ENCODE measurements around the gene DSEL.

DSEL gene

GRCh38 chr18:67500522-67501205 is 15.9 kb downstream of the DSEL start:
- DNase-seq (ENCODE audit: low spot score), result no peak

GRCh38 chr18:67496469-67496868 is 20.1 kb downstream of the DSEL start:
- no peak for DNase-seq (ENCODE audit: low spot score)

- no peak for DNase-seq (ENCODE audit: low spot score)
Observed at GRCh38 chr18:67486534-67486933, 30.0 kb downstream of the DSEL start.

GRCh38 chr18:67485655-67486054 is 30.9 kb downstream of the DSEL start:
- no peak for DNase-seq (ENCODE audit: low spot score)

GRCh38 chr18:67484458-67484857 is 32.1 kb downstream of the DSEL start:
- no peak for DNase-seq (ENCODE audit: low spot score)

GRCh38 chr18:67483952-67484351 is 32.6 kb downstream of the DSEL start:
- DNase-seq (ENCODE audit: low spot score), result no peak

GRCh38 chr18:67483237-67483636 is 33.3 kb downstream of the DSEL start:
- DNase-seq (ENCODE audit: low spot score), result no peak

- no peak for DNase-seq (ENCODE audit: low spot score)
Observed at GRCh38 chr18:67478249-67478648, 38.3 kb downstream of the DSEL start.

- no peak for DNase-seq (ENCODE audit: low spot score)
Observed at GRCh38 chr18:67477522-67477921, 39.0 kb downstream of the DSEL start.

GRCh38 chr18:67476585-67476984 is 39.9 kb downstream of the DSEL start:
- no peak for DNase-seq (ENCODE audit: low spot score)

- no peak for DNase-seq (ENCODE audit: low spot score)
Observed at GRCh38 chr18:67475673-67476072, 40.8 kb downstream of the DSEL start.

- DNase-seq (ENCODE audit: low spot score), result no peak
Observed at GRCh38 chr18:67468038-67468437, 48.5 kb downstream of the DSEL start.

GRCh38 chr18:67467188-67467587 is 49.3 kb downstream of the DSEL start:
- no peak for DNase-seq (ENCODE audit: low spot score)

GRCh38 chr18:67464499-67464898 is 52.0 kb downstream of the DSEL start:
- no peak for DNase-seq (ENCODE audit: low spot score)

- no peak for DNase-seq (ENCODE audit: low spot score)
Observed at GRCh38 chr18:67463829-67464228, 52.7 kb downstream of the DSEL start.

- no peak for DNase-seq (ENCODE audit: low spot score)
Observed at GRCh38 chr18:67456711-67457110, 59.8 kb downstream of the DSEL start.

All from iPS-NIHi11 (cell line).